NCI-H460 (cell line): ENCODE results near the gene ANKRD13B. TPM values are rescaled to one million over a fixed set of nuclear protein-coding genes. Genes with fewer than 3 reads are reported as not detected.
"Not testable (repeated sequence)": the region's sequence is repeated elsewhere in the genome, so short reads cannot be mapped to it uniquely, and the experiment has no call there.

Experiments
- DNase-seq: peaks from one replicate; pipeline ENCODE4 v3.0.0-alpha.2; 2016; ENCODE audit warnings: low read depth; ENCODE audit errors: extremely low read depth
- polyA plus RNA-seq: library from polyadenylated mRNA; depleted of rRNA; stranded (reverse); fragments of >200 nt; gene quantifications from 2 replicates; pipeline ENCODE4 v1.2.3, GENCODE V29; 2014; cell fraction: nucleus; rRNA removed
- total RNA-seq: library from RNA; depleted of rRNA; stranded (reverse); fragments of >200 nt; shearing (Covaris generic); gene quantifications from 2 replicates; pipeline ENCODE4 v1.2.3, GENCODE V29; 2014; rRNA removed

The ANKRD13B gene
- total RNA-seq: 14.7 and 19.1 TPM in 2 replicates
- polyA plus RNA-seq: 107 and 139 TPM in 2 replicates

DNA sequence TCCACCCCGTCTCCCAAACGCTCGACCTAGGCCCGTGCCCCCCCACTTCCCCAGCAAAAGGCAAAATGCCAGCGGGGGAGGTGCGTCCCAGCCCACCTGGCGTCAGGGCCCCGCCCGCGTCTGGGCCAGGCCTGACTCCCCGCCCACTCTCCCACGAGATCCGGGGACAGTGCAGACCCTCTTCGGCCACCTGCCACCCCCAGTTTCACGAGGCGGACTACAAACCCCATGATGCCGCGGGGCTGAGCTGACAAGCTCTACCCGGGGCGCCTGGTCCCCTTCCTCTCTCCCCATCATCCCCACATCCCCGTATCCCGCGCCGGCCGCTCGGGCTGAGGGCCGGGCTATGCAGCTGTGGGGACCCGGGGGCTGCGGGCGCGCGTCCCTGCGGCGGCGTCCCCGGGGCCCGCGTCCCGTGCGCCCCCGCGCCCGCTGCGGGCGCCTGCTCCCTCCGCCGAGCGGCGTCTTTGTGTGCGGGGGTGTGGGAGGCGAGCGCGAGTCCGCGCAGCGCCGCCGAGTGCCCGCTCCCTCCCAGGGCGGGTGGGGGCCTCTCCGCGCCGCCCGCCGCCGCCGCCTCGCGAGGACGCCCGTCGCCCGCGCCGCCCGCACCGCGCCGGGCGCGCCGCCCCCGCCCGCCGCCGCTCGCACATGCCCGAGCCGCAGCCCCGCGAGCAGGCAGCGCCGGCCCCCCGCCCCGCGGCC is at the start of gene ANKRD13B:
TSS of gene ANKRD13B (plus strand) at position 283 of the 702 bp plus-strand sequence. CDS start 490 bp downstream, outside the sequence.
- no peak for DNase-seq

DNA sequence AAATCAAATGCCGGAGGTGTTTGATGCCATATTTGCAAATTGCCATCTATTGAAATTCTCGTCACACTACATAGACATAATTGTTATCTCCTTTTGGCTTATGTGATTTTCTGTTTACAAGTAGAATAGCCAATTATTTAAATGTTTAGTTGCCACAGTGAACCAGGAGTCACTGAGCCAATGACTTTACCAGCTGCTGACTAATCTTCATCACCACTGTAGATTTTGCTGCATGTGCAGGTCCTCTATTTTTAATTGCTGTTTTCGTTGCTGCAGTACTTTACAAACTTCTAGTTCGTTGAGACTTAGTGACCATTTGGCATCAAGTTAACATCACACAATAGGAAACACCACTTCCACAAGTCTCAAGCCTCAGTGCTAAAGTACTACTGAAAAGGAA is 48.9 kb upstream of the ANKRD13B start:
- DNase-seq: no peak

DNA sequence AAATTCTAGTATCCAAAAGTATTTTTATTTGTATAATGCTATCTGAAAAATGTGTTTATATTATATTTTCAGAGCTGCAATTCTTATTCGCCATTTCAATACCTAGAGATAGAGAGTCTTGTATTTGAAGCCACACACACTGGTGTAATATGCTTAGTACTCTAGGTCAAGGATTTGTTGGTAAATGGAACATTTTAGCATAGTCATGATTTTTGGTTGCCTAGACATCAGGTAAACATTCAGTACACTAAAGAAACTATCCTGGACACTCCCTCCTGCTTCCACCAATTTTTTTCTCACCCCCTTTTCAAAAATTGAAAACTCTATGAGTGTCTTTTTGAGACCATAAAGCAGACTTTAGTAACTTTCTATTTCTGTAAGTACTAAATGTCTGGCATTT is 46.8 kb upstream of the ANKRD13B start:
- DNase-seq: no peak

DNA sequence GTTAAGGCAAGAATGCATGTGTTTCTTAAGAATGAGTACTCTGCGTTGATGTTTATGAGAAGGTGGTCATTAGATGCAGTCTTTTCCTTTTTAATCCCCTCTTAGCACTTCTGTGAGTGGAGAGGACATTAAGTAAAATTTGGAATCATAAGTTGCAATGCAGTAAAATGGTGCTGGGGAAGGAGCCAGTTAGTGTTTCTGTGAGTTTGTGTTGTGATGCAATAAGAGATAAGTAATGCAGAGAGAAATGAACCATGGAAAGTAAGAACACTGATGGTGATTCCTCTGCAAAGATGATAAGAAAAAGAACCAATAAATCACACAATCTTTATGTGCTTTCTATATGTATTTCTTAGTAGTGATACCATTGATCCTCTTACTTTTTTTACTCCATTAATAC is 46.1 kb upstream of the ANKRD13B start:
- DNase-seq: no peak

DNA sequence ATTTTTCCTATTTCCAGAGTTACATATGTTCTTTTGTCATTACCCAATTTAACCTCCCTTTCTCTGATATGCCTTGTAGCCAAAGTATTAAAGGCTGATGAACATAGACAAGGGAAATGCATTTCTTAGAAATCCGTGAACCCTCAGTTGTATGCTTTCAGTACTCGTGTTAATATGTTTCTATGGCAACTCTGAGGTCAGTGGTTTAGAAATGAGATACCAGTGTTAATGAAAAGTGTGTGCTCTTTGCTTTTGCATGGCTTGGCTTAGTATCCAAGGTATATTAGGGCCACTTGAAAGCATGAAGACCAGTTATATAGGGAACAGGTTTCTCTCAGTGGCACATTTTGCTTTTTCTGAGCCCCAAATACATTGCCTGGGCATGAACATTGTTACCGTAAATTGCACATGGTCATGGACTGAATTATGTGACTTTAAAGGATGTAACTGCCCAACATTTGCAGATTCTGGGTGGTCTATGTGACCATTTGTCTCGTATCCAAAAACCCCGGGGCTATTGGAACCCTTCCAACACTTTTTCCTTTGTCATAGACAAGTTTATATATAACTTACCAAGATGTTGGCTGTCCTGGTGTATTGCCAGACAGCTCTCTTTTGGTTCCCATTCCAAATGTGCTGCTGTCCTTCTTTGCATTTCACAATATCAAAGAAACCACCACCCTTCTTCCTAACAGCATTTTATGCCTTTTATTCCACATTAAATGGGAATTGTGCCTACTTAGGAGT is 43.6 kb upstream of the ANKRD13B start:
- DNase-seq: no peak

DNA sequence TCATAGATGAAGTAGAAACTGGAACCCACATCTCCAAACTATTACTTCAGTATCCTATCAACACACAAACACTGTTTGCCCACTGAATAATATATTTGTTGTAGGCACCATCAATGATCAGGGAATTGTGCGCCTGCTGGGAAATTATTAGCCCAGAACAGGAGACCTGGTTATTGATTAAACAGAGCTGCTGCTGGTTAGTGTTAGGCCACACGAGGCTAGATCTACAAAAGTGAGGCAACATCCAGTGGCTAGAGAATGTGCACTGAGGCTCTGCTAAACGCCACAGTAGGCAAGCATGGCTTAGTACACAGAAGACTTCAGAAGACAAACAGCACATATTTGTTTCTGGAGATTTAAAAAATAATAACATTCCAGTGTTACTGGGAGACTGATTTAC is 37.1 kb upstream of the ANKRD13B start:
- DNase-seq: no peak

DNA sequence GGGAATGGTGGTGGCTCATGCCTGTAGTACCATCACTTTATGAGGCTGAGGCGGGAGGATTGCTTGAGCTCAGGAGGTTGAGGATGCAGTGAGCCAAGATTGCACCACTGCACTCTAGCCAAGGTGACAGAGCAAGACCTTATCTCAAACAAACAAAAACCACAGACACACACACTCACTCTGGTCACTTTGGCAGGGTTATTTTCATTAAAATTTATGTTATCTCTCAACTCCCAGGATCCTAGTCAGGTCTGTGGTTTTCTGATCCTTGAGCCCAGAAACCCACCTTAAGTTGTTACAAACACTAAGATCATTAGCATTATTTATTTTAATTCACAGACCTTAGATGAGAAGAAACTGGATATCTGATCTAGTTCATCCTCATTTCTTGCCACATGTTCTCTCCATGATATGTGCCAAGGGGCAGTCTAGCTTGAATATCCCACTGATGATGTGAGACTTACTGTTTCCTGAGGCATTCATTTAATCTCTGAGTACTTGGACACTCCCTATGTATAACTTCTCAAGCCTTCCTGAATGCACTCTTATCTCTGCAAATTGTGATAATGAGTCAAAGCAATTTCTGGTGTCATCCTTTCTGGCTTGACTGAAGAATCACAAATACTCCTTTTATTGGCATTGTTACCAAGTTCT is 35.7 kb upstream of the ANKRD13B start:
- DNase-seq: no peak

DNA sequence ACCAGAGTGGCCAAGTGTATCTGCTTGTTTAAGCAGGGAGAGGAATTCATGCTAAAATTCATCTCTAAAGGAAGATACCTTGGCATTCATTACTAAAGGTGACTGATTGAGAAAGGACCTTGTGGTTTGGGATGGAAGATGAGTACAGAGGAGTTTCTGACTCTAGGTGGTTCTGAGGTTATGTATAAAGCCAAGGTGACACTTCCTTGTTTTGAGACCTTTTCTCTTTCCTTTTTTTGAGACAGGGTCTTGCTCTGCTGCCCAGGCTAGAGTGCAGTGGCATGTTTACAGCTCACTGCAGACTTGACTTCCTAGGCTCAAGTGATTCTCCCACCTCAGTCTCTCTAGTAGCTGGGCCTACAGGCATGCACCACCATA is 35.2 kb upstream of the ANKRD13B start:
- no peak for DNase-seq

DNA sequence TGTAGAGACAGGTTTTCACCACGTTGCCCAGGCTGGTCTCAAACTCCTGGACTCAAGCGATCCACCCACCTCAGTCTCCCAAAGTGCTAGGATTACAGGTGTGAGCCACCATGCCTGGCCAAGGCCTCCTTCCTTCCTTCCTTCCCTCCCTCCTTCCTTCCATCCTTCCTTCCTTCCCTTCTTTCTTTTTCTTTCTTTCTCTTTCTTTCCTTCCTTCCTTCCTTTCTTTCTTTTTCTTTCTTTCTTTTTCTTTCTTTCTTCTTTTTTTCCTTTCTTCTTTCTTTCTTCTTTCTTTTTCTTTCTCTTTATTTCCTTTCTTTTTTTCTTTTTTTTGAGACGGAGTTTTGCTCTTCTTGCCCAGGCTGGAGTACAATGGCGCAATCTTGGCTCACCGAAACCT is 34.8 kb upstream of the ANKRD13B start:
- DNase-seq: not testable (repeated sequence)

DNA sequence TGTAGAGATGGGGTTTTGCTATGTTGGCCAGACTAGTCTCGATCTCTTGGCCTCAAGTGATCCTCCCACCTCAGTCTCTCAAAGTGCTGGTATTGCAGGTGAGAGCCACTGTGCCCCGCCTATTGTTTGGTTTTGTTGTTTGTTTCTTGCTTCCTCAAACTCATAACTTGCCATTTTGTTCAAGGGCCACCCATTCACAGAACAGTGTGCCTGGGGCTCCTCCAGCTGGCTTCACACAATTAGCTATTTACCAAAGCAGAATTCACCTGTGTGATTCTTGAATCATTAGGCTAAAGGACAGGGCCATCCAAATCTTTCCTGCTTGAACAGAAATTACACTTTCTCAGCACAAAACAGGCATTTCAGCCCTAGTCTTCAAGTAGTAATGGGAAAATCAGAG is 33.3 kb upstream of the ANKRD13B start:
- DNase-seq: no peak

DNA sequence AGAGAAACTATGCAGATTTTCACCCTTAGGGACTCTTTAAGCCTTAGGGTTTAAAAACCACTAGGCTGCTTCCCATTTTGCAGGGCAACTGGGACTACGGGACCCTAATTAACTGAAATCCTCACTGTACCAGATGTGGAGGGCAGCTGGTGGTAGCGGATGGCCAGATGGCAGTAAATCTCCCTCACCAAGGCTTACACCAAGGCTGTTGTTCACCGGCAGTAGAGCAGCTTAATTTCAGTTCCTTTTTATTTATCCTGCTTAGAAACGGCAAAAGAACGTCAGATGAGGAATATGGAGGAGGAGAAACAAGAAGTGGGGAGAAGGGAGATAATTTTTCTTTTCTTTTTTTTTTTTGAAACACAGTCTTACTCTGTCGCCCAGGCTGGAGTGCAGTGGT is 32.6 kb upstream of the ANKRD13B start:
- DNase-seq: no peak

DNA sequence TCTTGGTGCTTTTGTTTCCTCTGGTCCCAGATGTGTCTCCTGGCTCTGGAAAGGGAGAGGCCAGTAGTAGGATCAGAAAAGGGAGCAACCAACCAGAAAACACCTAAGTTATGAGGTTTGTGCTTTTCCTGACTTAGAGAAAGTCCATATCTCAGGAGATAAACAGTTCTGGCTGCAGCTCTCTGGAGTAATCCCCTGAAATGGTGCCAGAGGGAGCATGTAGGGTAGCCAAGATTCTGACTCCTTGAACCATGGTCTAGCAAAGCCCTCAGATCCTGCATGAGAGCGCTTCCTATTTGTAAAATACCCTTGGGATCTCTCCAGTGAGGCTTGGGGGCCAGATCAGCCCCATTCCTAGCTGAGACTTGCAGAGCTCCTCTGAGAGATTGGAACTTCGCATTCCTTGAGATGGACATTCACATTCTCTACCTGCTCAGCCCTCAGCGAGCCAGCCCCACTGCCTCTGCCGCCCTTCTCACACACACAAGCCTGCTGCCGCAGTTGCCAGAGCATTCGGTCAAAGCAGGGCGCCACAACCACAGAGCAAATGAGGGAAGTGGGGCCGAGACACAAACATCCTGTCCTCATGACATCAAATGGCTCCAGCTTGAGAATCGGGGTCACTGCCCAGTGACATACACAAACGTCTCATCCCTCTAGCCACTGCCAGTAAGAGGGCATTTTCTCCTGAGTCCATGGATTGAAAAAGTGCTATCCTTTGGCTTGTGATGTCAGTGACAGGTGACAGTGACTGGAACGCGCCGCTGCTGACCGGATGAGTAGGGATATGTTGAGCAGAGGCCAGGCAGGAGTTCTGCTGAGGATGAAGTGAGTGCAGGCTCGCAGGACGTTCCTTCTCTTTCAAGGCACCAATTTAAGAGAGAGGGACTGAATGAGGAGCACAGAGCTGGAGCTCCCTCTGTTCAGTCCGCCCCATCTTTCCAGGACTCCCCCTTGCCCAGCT is 31.1 kb upstream of the ANKRD13B start:
- no peak for DNase-seq

DNA sequence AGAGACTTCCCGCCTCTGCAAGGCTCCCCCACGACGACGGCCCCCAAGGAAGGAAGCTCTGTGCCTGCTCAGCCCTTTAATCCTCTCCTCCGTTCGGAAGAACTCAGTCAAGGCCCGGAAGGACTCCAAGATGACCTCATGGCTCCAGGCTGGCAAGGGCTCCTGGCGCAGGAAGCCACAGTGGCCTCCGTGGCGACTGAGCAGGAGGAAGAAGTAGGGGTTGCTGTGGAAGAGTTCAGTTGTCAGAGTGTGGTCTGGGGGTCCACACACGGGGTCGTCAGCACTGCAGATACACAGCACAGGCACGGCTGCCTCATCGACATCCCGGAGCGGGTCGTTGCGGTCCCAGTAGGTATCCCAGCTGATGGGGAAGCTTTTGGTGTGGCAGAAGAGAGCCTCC is 30.3 kb upstream of the ANKRD13B start:
- DNase-seq: no peak

DNA sequence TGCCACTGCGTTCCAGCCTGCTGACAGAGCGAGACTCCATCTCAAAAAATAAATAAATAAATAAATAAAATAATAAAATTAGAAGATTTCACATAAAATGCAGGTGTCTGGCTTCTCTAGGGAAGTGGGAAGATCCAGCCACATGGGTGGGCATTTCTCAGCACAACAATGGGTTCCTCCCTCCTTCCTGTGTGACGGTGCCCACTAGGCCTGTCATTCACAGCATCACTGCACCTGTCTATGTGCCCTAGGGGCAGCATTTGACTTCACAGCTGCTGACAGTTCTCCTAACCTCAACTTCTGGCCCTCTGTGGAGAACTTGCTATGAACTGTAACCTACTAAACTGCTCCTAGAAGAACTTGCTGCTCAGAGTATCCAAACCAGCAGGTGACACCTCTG is 29.1 kb upstream of the ANKRD13B start:
- DNase-seq: no peak

DNA sequence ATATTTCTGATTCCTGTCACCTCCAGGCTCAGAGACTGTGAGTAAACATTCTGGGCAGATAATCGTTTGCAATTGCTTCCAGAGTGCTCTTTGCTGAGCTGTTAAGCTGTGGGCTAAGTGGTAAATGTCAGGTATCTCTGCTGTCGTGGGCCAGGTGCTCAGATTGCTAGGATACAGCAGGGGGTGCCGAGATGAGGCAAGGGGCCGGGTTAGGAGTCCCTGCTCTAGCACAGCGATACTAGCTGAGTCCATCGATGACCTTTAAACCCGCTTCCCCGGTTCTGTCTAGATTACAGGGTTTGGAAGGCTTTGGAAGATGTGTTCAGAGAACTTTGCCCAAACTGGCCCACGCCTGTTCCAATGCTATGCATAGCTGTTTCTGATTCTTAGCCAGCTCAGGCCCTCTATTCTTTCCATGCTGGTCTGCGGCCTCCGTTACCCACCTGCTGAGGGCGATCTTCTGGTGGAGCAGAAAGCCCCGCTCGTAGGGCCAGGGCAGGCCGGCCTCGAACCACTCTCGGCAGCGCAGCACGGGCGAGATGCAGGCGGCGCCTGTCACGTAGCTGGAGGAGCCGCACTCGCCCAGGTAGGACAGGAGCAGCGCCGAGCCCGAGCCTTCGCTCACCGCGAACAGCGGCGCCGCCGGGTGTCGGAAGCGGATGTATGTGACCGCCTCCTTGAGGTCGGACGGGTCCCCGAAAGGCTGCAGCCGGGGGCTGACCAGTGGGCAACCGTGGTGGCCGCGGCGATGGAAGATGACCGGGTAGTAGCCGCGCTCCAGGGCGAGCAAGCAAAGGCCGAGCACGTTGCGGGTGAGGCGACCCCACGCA is 27.1 kb upstream of the ANKRD13B start:
- DNase-seq: no peak

DNA sequence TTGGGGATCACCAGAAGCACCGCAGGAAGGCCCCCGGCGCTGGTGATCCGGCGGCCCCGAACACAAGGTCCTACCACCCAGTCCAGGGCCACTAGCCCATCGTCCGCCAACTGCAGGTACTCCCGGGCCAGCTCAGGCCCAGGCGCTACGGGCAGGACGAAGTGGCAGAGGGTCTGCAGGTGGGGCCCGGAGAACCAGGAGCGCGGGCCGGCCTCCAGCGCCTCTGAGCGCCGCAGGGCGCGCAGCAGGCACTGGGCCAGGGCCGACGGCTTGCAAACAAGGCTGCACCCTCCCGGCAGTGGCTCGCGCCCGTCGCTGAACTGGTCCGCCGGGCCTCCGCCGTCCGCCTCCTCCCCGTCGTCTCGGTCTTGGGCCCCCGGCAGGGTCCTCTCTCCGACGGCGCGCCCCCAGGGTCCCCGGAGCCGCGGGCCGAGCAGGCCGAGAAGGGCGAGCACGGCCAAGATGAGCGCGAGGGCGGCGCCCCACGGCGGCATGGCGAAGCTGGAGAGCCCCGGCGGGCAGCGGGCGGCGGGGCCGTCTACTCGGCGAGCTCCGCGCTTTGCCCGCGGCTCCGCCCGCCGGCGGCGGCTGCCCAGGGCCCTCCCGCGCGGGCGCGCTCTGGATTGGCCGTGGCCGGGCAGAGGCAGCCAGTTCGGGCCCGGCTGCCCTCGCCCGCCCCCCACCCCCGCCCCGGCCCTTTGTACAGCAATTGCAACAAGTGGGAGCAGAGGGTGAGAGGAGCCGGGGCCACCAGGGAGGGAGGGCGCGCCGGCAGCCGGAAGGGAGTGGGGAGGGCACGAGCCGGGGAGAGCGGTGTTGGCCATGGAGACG is 26.2 kb upstream of the ANKRD13B start, which contains the start of gene ABHD15:
TSS of gene ABHD15 (minus strand) at position 565 of the 831 bp plus-strand sequence. CDS start at position 494, 71 bp downstream.
- peak; percentile 64 for DNase-seq

DNA sequence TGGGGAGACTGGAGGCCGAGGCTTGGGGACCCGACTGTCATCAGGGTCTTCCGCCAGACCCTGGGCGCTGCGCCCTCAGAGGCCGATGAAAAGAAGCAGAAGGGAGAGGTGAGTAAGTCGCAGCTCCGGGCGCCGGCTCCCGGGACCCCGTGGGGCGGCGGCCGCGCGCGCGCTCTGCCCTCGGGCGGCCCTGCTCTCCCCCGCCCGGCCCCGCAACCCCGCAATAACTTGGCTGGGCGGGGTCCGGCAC is 25.7 kb upstream of the ANKRD13B start:
- no peak for DNase-seq

DNA sequence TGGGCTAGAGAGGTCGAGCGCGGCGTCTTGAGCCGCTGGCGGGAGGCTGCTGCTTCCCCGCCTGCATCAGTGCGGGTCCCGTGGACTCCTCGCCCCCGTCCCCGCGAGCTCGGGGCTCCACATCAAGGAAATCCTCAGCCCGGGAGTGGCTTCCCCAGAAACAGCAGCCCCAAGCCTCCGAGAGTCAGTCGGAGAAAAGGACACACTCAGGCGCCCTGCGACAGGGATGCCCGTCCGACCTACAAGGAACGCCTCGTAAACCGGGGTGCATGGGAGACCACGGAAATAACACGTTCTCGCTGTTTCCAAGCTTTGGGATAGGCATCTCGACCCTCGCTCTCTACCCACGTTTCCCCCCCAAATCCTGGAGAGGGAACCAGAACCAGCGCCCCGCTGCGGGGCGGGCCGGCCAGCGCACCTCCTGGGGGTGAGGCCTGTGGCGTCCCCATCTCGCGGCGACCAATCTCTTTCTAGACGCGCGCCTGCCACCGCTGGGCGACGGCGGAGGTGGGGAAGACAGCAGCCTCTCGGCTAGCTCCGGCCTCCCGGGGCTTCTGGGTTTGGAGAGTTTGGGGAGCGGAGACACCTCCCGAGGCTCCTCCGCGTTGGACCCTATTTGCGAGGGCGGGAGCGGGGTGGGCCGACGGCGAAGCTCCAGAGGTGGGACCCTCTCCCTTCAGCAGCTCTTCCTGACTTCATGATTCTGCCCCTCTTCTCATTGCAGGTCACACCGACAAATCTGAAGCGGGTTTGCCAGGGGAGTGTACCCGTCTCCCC is 25.2 kb upstream of the ANKRD13B start:
- peak; percentile 43 for DNase-seq
